COR-L47 (cell line): ENCODE data around the gene ANKLE1.

Experiments
- DNase-seq: peaks from one replicate; lab custom pipeline; 2025; lab: John Stamatoyannopoulos, UW

The ANKLE1 gene

DNA sequence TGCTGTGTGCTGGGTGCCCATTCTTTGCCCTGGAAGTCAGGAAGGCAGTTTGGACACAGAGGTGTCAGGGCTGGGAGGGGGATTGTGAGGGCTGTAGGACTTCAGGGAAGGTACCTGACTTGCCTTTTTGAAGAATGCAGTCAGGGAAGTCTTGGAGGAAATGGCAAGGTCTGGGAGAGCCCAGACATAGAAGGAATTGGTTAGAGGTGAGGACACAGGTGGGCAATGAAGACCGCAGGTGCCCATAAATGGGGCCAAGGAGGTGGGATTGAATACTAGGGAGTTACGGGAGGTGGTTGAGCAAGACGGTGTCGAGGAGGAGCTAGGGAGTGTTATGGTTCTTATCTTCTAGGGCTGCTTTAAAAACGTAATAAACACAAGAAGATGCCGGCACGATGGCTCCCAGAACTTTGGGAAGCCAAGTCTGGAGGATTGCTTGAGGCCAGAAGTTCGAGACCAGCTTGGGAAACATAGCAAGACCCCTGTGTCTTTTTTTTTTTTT lies 26.2 kb downstream of the ANKLE1 start:
- DNase-seq = no peak

DNA sequence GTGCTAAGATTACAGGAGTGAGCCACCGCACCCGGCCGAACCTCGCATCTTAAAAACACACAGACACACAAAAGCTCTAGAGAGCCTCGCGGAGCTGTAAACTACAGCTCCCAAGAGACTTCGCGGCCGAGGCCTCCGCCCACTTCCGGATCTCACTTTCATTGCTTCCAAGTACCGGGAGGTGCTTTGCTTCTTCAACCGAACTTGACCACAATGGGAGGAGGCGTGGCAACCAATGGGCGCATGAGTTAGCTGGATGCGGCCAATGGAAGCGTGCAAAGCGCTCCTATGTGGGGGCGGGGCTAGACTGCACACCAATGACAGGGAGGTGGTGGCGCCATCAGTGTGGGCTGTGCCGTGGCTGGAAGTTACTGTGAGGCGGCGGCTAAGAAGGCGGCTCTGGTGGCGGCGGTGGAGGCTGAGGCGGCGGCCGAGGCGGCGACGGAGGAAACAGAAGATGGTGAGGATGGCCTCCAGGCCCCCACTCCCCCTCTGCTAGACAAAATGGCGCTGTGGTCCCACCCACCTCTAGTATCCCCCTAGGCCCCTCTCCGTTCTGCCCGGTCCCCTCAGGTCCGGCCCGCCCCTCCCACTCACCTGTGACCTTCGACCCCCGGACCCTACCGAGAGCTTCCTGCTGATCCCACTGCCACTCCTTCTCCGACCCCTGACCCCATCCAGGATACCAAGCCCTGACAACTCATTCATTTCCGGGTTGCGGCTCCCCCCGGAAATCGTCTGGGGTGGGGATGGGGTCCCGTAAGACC lies 27.7 kb downstream of the ANKLE1 start, which contains the start of gene DDA1:
TSS of gene DDA1 (plus strand) at position 366 of the 767 bp plus-strand sequence. CDS start at position 458, 92 bp downstream.
- peak; percentile 100 for DNase-seq

DNA sequence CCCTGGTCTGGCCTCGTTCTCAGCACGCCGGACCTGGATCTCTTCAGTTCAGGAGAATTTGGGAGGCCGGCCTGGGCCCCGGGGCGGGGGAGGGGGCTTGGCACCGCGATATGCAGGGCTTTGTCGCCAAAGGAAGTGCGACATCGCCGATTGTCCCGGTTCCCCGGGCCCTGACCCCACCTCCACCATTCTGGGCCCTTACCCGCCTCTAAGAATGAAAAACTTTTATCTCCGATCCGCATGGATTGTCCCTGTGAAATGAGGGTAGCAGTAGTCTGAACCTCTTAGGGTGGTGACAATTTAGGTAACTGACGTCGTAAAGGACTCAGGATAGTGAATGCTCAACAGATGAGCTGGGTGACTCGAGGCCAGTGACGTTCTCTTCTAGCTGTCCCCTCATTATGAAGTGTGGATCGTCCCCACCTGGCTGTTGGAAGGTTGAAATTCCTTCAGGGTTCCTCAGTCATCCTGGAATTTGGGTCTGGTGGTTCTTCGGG lies 28.3 kb downstream of the ANKLE1 start:
- DNase-seq = no peak

DNA sequence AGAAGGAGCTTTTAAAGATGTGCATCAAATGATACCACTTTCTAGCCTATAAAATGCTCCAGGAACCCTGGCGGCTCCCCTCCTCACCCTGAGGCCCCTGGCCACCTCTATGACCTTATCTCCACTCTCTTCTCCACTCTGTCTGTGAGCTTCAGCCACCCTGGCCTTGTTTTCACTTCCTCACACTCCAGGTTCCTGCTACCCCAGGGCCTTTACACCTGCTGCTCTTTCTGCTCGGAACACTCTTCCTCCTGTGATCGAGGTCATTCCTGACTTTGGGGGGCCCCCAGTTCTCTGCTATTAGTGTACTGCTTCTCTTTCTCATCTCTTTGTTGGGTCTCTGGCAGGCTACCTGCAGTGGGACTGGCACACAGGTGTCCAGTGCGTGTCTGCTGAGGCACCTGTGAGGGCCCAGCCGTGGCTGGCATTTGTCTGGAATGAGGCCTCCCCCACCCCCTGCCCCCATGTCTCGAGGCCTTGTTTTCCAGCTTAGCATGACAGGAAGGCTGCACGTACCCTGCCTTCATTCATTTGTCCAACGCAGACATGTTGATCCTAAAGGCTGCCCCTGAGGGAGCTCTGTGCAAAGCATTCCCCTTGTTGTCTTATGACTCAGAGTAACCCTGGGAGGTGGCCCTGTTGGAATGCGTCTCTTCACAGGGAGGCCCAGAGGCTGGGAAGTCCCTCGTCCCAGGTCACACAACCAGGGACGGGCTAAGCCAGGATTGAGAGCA lies 29.9 kb downstream of the ANKLE1 start:
- no peak for DNase-seq

DNA sequence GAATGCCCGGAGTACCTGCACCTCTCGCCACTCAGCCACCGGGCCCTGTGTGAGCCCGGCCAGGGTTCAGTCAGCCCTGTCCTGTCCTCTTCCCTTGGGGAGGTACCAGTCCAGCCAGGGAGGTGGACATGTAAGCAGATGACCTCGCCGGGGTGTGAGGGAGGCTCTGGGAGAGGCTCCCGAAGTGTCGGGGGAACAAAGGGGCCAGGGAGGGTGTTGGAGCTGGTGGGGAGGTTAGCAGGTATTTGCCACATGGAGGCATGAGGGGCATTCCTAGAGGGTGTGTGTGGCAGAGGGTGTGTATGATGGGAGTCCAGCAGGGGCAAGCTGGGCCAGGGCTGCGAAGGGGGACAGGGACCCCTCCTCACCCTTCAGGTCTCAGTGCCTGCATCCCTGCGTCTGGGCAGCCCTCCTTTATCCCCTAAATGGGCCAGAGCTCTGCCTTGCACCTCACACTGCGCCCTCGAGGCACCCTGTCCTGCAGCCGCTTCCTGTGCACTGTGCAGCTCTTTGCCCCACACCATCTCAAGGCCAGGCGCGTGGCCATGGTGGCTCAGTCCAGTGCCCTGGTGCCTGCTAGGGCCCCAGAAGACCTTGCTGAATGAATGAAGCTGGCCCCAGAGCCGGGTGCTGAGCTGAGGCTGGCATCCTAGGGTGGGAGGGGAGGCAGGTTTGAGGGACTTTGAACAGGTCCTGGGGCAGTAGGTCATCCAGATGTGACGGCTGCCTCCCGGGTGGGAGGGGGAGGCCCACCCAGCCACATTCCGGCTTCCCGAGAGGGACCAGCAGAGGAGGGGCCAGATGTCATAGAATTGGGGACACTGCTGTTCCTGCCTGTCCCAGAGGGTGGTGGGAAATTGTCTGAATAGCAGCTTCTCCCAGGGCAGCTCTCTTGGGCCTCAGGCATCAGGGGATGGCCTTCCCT lies 30.8 kb downstream of the ANKLE1 start:
- DNase-seq = no peak

DNA sequence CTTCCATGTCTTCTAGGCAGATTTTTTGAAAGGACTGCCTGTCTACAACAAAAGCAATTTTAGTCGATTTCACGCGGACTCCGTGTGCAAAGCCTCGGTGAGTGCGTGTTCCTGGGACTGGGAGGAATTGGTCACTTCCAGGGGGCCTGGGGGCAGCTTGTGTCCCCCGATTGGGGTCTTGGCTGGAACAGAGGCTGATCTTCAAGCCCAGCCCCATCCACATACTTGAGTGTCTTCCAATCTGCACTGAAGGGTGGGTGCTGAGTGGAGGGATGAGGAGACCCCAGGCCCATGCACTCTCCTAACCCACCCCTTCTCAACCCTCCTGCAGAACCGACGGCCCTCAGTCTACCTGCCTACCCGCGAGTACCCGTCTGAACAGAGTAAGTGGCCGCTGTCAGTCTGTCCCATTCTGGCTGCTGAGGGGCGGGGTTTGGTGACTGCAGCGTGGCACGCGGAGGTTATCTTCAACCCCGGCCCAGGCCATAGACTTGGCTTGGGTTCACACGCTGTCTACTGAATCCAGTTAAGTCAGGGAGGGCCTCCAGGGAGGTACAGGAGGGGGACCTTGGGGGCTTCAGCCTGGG lies 32.4 kb downstream of the ANKLE1 start:
- no peak for DNase-seq

DNA sequence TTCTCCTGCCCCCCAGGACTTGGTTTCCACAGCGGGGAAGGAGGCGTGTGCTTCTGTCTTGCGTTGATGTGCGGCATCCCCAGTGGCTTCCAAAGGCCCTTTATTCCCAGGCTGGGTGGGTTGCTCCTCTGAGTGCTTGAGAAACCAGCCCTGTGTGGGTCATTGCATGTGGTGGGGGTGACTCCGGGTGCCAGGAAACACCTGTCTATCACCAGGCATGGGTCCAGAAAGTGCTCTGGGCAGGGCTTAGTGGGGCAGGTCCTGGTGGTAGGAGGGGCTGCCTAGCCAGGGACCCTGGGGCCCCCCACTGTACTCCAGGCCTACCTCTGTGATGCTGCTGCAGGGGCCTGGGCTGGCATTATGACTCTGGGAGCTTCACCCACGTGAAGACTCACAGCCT lies 37.3 kb downstream of the ANKLE1 start:
- DNase-seq = no peak

DNA sequence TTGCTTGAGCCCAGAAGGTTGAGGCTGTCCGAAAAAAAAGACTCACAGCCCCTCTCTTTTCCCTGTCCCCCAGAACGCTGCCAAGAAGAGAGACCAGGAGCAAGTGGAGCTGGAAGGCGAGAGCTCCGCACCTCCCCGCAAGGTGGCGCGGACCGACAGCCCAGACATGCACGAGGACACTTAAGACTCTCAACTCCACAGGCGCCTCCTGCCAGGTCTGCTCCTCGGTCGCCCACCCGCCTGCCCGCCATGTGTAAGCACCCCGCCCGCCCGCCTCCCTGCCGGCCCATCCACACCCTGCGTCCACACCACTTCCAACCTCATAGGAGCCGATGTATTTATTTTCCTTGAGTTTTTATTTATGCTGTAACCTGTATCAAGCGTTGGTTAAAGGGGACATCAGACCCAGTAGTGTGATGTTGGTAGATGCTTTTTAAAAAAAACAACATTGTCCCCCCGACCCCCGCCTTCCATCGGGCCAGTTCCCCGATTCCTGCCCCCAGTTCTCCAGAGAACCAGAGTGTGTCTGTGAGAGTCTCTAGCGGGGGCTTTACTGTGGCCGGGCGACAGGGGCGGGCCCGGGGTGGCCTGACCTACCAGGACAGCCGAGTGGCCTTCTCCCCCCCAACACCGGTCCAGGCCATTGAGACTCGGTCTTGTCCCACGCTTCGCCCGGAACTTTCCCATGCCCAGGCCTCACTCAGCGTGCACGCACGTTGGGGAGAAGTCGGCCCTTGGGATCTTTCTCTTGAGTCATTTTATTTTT lies 38.0 kb downstream of the ANKLE1 start:
- no peak for DNase-seq

DNA sequence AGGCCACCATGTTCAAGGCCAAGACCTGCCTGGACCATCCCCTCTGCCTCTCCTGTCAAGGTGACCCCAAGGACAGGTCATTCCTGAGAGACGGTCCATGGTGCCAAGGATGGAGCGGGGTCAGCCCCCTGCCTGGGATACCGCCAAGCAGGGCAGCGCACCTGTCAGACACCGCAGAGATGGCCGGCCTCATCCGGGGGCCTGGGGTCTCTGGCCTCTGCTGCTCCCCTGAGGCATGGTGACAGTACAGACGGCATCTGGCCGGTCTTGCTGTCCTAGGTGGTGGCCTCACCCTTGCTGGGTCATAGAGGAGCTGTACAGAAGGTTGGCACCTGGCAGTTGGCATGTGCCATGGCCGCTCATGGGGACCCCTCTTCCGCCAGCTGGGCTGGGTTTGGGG lies 38.7 kb downstream of the ANKLE1 start:
- DNase-seq = no peak

DNA sequence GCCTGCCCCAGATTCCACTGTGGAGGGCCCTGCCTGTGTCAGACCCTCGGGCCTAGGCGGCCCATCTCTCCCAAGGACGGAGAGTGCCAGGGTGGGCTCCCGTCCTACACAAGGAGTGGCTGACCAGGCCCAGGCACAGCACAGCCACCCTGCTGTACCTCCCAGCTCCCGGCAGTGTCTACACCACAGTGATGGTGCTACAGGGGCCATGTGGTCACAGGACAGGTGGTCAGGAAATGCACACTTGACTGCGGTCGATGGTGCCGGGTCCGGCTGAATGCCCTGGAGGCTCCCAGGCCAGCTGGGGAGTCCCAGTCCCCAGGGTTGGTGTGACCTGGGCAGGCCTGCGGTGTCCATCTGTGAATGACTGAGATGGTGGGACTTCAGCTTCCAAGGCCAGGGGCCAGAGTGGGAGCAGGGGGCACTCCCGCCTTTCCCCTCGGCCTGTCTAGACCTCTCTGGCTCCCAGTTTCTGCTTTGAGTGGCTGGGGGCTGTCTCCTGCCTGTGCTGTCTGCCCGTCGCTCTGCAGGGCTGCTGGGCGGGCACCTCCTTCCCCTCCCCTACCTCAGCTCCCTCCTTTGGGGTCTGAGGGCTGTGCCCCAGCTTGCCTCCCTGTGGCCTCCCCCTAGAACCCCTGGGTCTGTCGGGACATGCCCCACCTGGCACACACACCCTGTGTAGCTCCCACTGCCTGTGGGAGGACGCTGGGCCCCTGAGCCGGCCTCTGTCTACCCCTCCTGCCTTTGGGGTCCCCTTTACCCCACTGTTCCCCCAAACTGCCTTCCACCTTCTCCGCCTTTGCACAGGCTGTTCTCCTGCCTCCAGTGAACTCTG lies 40.2 kb downstream of the ANKLE1 start:
- DNase-seq = no peak

DNA sequence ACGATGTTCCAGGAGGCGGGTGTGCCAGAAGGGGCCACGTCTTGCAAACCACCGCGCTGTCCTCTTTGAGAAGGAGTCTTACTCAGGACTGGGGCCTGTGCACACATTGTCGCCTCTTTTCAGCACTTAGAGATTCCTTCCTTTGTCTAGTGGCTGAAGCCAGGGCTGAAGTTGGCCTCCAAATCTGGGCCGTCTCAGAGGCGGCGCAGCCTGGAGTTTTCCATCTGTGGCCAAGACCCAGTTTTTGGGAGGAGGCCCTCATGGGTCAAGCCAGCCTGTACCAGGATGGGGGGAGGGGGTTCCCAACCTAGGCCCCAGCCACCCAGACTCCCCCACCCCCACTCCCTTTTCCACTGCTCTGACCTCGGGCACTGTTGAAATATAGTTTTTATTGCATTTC lies 41.2 kb downstream of the ANKLE1 start:
- no peak for DNase-seq

DNA sequence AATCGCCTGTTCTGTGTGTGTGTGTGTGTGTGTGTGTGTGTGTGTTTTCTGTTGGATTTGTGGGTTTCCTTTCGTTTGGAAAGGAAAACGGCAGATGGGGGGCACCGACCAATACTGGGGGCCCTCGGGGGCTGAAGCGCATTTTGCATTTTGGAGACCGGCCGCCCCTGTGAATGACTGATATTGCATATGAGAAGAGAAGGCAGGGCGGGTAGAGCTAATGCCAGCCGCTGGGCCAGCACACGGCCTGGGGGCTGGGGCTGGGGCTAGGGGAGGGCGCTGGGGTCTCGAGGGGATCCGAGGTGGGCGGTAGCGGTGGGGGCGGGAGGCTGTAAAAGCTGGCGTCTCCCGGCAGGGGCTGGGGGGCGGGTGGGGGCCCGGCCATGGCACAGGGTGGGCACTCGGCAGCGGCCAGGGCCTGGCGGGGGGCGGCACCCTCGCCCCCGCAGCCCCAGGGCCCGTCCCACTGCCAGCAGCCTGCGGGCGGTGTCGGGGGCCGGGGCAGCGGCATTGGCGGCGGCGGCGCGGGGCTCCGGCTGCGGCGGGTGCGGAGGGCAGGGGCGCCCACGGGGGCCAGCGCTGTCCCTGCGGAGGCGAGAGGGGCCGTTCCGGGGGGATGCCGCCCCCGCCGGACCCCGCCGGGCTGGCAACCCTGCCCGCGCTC lies 41.7 kb downstream of the ANKLE1 start:
- DNase-seq = no peak

DNA sequence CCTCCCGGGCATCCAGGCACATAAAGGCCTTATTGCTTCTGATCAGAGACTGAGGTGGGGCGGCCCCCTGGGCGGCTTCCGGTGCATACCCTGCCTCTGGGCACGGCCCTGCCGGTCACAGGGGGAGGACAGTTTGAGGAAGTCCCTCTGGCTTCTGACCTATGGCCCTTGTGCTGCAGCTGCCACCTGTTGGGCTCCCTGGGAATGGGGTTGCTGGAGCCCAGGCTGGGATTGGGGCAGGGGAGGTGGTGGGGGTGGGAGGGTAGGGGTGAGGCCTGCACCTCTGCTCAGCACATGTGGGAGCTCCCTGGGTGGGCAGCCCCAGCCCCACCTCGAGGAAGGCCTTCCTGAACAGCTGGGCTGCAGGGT lies 42.2 kb downstream of the ANKLE1 start:
- no peak for DNase-seq

DNA sequence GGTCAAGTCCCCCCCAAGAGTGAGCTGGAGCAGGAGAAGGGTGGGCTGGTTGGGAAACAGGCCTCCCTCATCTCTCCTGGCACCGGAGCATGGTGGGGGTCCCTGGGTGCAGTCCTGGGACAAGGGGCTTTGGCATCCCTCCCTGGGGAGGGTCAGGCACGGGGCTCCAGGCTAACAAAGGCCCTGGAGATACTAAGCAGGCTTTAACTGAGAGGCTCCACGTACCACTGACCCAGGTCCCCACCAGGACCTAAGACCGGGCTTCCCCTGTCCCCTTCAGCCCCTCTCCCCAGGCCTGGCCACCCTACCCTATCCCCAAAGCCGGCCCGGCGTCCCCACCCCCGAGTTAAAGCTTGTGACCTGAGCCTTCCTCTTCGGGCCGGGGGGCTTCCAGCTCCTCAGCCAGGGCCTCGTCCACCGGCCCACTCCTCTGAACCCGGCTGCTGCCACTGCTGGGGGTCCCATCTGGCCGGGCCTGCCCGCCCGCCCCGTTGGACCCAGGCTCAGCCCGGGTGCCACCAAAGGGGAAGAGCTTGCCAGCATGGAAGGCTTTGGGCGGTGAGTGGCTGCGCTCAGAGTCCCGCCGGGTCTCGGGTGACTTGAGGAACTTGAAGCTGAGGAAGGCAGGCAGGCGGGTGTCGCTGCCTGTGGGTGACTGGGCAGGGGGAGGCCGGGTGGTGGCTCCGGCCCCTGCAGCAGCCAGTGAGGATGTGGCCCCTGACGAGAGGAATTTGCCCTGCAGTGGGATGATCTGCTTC lies 42.8 kb downstream of the ANKLE1 start:
- DNase-seq = no peak

DNA sequence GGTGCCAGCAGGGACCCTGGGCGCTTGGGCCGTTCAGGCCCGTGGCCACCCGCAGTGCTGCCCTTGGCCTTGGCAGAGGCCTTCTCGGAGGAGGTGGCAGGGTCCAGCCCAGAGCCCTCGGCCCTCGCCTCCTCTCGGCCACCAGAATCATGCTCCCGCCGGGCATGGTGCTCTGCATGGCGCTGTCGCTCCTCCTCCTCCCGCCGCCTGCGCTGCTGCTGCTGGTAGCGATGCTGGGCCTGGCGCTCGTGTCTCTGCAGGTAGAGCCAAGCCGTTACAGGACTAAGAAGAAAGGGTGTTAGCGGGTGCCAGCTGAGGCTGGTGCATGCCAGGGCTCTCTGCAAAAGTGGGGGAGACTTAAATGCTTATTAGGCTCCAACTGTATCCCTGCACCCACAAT lies 43.4 kb downstream of the ANKLE1 start:
- DNase-seq = no peak

DNA sequence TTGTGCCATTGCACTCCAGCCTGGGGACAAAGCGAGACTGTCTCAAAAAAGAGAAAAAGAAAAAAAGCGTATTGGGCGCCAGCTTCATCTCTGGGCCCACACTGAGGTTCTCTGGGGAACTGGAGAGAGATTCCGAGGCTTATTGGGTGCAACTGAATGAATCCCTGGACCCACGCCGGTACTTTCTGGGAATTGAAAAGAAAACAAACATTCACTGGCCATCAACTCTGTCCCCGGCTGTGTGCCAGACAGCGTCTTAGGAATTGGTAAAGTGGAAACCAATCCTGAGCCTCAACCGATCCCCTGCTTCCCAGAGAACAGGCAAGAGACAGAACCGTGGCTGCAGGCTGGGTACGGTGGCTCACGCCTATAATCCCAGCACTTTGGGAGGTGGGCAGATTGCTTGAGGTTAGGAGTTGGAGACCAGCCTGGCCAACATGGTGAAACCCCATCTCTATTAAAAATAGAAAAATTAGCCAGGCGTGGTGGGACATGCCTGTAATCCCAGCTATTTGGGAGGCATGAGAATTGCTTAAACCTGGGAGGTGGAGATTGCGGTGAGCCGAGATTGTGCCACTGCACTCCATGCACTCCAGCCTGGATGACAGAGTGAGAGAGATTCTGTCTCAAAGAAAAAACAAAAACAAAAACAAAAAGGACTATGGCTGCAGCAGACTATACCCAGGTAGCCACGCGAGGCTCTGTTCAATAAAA lies 44.3 kb downstream of the ANKLE1 start:
- DNase-seq = no peak

DNA sequence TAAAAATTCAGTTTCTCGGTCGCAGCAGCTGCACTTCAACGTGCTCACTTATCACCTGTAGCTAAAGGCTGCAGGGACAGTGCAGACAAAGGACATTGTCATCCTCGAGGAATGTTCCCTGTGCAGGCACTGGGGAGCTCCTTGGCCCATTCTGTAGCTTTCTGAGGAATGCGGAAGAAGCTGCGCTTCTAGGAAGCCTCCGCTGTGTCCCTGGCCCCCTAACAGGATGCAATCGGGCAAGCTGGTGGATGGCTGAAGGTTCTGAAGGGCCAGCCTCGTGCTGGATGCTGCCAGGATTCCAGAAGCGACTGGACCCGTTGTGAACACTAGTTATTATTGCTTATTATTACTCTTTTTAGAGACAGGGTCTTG lies 44.9 kb downstream of the ANKLE1 start:
- DNase-seq = no peak

DNA sequence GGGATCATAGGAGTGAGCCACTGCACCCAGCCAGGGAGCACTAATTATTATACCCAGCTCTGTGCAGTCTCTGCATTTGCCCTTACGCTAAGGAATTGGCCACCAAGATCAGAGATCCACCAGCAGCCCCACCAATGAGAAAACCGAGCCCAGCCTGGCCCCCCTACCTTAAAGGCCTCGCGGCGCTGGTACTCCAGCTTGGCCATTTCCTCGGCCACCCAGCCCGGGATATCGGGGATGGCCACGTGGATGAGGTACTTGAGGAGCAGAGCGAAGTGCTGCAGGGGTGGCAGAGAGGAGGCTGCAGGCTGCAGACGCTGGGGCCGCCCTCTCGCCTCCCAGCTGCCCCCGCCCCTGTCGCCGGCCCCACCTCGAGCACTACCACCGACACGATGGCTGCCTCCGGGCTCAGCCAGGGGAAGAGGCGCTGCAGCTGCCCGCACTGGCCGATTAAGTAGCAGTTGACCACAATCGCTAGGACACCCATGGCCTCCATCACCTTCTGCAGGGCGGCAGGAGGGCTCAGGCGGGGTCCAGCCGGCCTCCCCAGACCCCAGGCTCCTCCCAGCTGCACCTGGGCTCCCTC lies 45.5 kb downstream of the ANKLE1 start:
- no peak for DNase-seq
